ENCODE measurements around the gene WWP2.
A peak's percentile ranks its signal among the peaks of the same experiment; 100 is the strongest.
"Not testable (repeated sequence)": the region's sequence is repeated elsewhere in the genome, so short reads cannot be mapped to it uniquely, and the experiment has no call there.

WWP2 gene

DNA sequence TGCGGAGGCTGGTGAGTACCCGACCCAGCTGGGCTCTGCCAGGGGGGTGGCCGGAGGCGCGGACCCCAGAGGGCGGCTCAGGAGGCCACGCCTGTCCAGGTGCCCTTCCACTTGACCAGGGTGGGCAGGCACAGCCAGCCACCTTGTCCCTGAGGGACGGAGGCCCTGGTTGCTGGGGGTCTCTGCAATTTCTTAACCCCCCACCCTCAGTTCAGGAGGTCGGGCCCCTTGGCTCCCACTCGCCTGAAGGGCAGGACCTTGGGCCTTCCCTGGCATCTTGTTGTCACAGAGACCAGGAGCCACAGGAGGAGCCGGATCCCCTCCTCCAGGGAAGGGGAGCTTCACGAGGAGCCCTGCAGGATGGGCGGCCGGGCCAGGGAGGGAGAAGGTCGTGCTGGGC is 190.0 kb downstream of the WWP2 start:
- not testable (repeated sequence) for DNase-seq

GRCh38 chr16:69952572-69953355 is 190.6 kb downstream of the WWP2 start:
- not testable (repeated sequence) for DNase-seq

DNA sequence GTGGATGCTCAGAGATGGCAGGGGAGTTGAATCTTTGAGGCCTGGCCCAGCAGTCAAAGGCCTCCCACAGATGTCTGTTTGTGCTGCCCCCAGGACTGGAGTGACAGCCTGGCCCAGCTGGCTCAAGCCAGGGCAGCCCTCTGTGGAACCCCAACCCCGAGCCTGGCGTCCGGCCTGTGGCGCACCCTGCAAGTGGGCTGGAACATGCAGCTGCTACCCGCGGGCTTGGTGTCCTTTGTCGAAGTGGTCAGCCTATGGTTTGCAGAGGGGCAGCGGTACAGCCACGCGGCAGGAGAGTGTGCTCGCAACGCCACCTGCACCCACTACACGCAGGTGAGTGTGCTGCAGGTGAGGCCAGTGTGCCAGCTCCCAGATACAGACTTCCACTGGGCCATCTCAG is 192.1 kb downstream of the WWP2 start:
- DNase-seq, result not testable (repeated sequence)

GRCh38 chr16:69963312-69963711 is 201.2 kb downstream of the WWP2 start:
- DNase-seq, result not testable (repeated sequence)

- peak; percentile 63 for DNase-seq
Observed at GRCh38 chr16:69964960-69965660, 203.0 kb downstream of the WWP2 start.

- DNase-seq, result not testable (repeated sequence)
Observed at GRCh38 chr16:69965661-69966054, 203.5 kb downstream of the WWP2 start.

GRCh38 chr16:69967688-69968087 is 205.6 kb downstream of the WWP2 start:
- DNase-seq, result not testable (repeated sequence)

GRCh38 chr16:69968125-69968524 is 206.0 kb downstream of the WWP2 start:
- not testable (repeated sequence) for DNase-seq

GRCh38 chr16:69969657-69970056 is 207.5 kb downstream of the WWP2 start:
- DNase-seq, result not testable (repeated sequence)

- not testable (repeated sequence) for DNase-seq
Observed at GRCh38 chr16:69972120-69972519, 210.0 kb downstream of the WWP2 start.

GRCh38 chr16:69972935-69973334 is 210.8 kb downstream of the WWP2 start:
- not testable (repeated sequence) for DNase-seq

GRCh38 chr16:69985196-69985595 is 223.1 kb downstream of the WWP2 start:
- peak; percentile 49 for DNase-seq

Measured in hematopoietic multipotent progenitor cell treated with erythropoietin and hydrocortisone succinate and interleukin-3 and kit ligand, for 4 days (in vitro differentiated cells).